ENCODE measurements around the gene ATP2B2. TPM values are rescaled to one million over a fixed set of nuclear protein-coding genes. Genes with fewer than 3 reads are reported as not detected.

Gene ATP2B2
- total and polyA plus RNA-seq, 10 of the 15 experiments (the other 5 are each of a cell fraction or from before 2014, with no cell fraction given), result 0.04 TPM; not detected in 9

- TF ChIP-seq ZBTB33 (IDR thresholded peaks at IDR 0.05) (no peak), KLF5 (IDR thresholded peaks at IDR 0.05; ENCODE audit: partially characterized antibody) (no peak), RFX5 (IDR thresholded peaks at IDR 0.05; ENCODE audit: low read depth, low read length) (no peak)
These were observed 114.6 kb downstream of the ATP2B2 start (continued) for GRCh38 chr3:10390641-10391373.

- H4K20me1 ChIP-seq (ENCODE audit: control insufficient read depth, insufficient read depth), result no peaks in the 10 kb centered on the region
- in situ Hi-C loops (cut with MboI), result no loop called here
- 6% methylated on average over 2 of the region's 2 CpGs for WGBS (ENCODE audit: insufficient coverage, insufficient replicate concordance, low lambda C conversion rate, missing lambda C conversion rate)
- SMC1A ChIA-PET (ENCODE audit: uncharacterized antibody, unreplicated experiment), result interaction anchor here (1.2 kb wide), 1 partner anchor 32 kb away, joined by 3 read pairs; no protein-coding TSS in a partner anchor
- FAIRE-seq (peak; percentile 92), ATAC-seq (peak; percentile 92), DNase-seq (ENCODE audit: low read depth, low spot score) (peak; percentile 61)
- H3K79me2 ChIP-seq (ENCODE audit: control insufficient read depth, insufficient read depth, low read length), result no peaks in the 10 kb centered on the region
- TF ChIP-seq CHD2 (IDR thresholded peaks at IDR 0.05; ENCODE audit: borderline replicate concordance, low read depth, low read length), result no peak
- peak; percentile 60 for TF ChIP-seq MEF2B (IDR thresholded peaks at IDR 0.05; ENCODE audit: partially characterized antibody, poor library complexity, severe bottlenecking)
- TF ChIP-seq SPI1 (IDR thresholded peaks at IDR 0.05; ENCODE audit: borderline replicate concordance, insufficient read depth, low read depth, low read length), result peak; percentile 97
- peak; percentile 61 for TF ChIP-seq YY1 (IDR thresholded peaks at IDR 0.05; ENCODE audit: low read depth, low read length)
- no peak for TF ChIP-seq ZBTB4 (CRISPR knock-in tag; IDR thresholded peaks at IDR 0.05)
- peak; percentile 37; the same call in 1 of the 2 replicates for TF ChIP-seq DPF2 (IDR thresholded peaks at IDR 0.05)
- TF ChIP-seq BACH1 (IDR thresholded peaks at IDR 0.05; ENCODE audit: borderline replicate concordance), result no peak
- TF ChIP-seq NFYA (IDR thresholded peaks at IDR 0.05; ENCODE audit: borderline replicate concordance, low read depth, low read length), result no peak
- intact Hi-C loops (cut with micrococcal nuclease; ENCODE audit: unreplicated experiment), result no loop called here
- H3K9ac ChIP-seq (ENCODE audit: control insufficient read depth, insufficient read depth, low read length), result no peak overlapping the region
- peak overlapping the region; percentile 72 for H3K4me2 ChIP-seq (ENCODE audit: control insufficient read depth, insufficient read depth)
- no peak overlapping the region for H3K27ac ChIP-seq (ENCODE audit: control insufficient read depth, insufficient read depth)
- no peaks in the 10 kb centered on the region for H3K36me3 ChIP-seq (ENCODE audit: control insufficient read depth in 2 of 2, insufficient read depth in 2 of 2, low read length in 1 of 2)
- no peak overlapping the region for H3K4me3 ChIP-seq
- BruUV-seq (replicated peaks), result no TSS peak
- RAD21 ChIA-PET (ENCODE audit: unreplicated experiment), result no interaction called here
- H3K27me3 ChIP-seq (replicated peaks in 1 of 2; ENCODE audit: control insufficient read depth in 2 of 2, insufficient read depth in 2 of 2, low read length in 1 of 2), result no peaks in the 10 kb centered on the region; a peak in 2 of 4 replicates
- POLR2A ChIA-PET, result interaction anchor here (0.6 kb wide), 1 partner anchor 153 kb away, joined by 5 read pairs; no protein-coding TSS in a partner anchor
- no peaks in the 10 kb centered on the region for H3K9me3 ChIP-seq (replicated peaks; ENCODE audit: control insufficient read depth, insufficient read depth, low read length)
- peak overlapping the region; percentile 52 for H2AFZ ChIP-seq (ENCODE audit: control insufficient read depth, low read depth, low read length)
- H3K4me1 ChIP-seq (ENCODE audit: control insufficient read depth, insufficient read depth, low read length), result peaks cover 14% of the 10 kb centered on the region
- CTCF ChIA-PET, result interaction anchor here (1.0 kb wide), 1 partner anchor 17 kb away, joined by 3 read pairs; no protein-coding TSS in a partner anchor
These were observed 115.4 kb downstream of the ATP2B2 start for GRCh38 chr3:10389995-10390394.
